Osteocyte (in vitro differentiated cells): ENCODE measurements around the gene CHCHD10. TPM values are rescaled to one million over a fixed set of nuclear protein-coding genes. Genes with fewer than 3 reads are reported as not detected.
A peak's percentile ranks its signal among the peaks of the same experiment; 100 is the strongest.

Experiments
- DNase-seq: peaks from one replicate; pipeline ENCODE4 v3.0.0; 2021; ENCODE audit warnings: mixed read lengths; ENCODE audit not compliant: unreplicated experiment; ENCODE audit errors: extremely low spot score
- H3K27ac Mint-ChIP-seq: one replicate; pipeline ENCODE4 v1.8.0; 2021; ENCODE audit warnings: mild to moderate bottlenecking, mixed read lengths; ENCODE audit not compliant: unreplicated experiment
- H3K27me3 Mint-ChIP-seq: one replicate; pipeline ENCODE4 v1.8.0; 2021; ENCODE audit warnings: mixed read lengths; ENCODE audit not compliant: unreplicated experiment
- H3K36me3 Mint-ChIP-seq: one replicate; pipeline ENCODE4 v1.8.0; 2021; ENCODE audit warnings: mixed read lengths; ENCODE audit not compliant: unreplicated experiment
- H3K4me1 Mint-ChIP-seq: one replicate; pipeline ENCODE4 v1.8.0; 2021; ENCODE audit warnings: mixed read lengths; ENCODE audit not compliant: unreplicated experiment
- H3K4me3 Mint-ChIP-seq: one replicate; pipeline ENCODE4 v1.8.0; 2021; ENCODE audit warnings: mild to moderate bottlenecking, moderate library complexity, mixed read lengths; ENCODE audit not compliant: unreplicated experiment
- H3K9me3 Mint-ChIP-seq: one replicate; pipeline ENCODE4 v1.8.0; 2021; ENCODE audit warnings: mixed read lengths; ENCODE audit not compliant: unreplicated experiment
- total RNA-seq: library from RNA; stranded (reverse); gene quantifications from 2 replicates; pipeline ENCODE4 v1.2.1, GENCODE V29; 2021
- TF ChIP-seq, protein P1 (sequence below): fragments of 200-600 bp; sonication (generic); IDR thresholded peaks from 2 replicates; pipeline ENCODE4 v1.5.0; 2021; ENCODE audit warnings: antibody characterized with exemption, mild to moderate bottlenecking, moderate library complexity

CHCHD10 gene
- total RNA-seq, 1 donor from 2014 or later, result 34.0 TPM

DNA sequence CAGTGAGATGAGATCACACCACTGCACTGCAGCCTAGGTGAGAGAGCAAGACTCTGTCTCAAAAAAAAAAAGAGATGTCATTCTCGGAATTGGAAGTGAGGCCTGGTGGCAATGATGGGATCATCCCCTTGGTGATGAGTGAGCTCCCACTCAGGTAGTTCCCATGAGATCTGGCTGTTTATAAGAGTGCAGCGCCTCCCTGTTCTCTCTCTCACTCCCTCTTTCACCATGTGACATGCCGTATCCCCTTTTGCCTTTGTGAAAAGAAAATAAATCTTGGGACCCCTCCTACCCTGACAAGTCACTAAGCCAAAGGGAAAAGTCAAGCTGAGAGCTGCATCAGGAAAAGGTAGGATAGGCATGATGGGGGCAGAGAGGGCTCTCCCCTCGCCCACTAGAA is 45.6 kb downstream of the CHCHD10 start:
- H3K27me3 Mint-ChIP-seq, result peaks cover 7% of the 10 kb centered on the region
- no peaks in the 10 kb centered on the region for H3K9me3 Mint-ChIP-seq
- no peak for DNase-seq
- TF ChIP-seq, protein P1, sequence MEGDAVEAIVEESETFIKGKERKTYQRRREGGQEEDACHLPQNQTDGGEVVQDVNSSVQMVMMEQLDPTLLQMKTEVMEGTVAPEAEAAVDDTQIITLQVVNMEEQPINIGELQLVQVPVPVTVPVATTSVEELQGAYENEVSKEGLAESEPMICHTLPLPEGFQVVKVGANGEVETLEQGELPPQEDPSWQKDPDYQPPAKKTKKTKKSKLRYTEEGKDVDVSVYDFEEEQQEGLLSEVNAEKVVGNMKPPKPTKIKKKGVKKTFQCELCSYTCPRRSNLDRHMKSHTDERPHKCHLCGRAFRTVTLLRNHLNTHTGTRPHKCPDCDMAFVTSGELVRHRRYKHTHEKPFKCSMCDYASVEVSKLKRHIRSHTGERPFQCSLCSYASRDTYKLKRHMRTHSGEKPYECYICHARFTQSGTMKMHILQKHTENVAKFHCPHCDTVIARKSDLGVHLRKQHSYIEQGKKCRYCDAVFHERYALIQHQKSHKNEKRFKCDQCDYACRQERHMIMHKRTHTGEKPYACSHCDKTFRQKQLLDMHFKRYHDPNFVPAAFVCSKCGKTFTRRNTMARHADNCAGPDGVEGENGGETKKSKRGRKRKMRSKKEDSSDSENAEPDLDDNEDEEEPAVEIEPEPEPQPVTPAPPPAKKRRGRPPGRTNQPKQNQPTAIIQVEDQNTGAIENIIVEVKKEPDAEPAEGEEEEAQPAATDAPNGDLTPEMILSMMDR, result no peak
- H3K27ac Mint-ChIP-seq, result no peak overlapping the region
- H3K4me1 Mint-ChIP-seq, result peaks cover 2% of the 10 kb centered on the region
- H3K36me3 Mint-ChIP-seq, result no peaks in the 10 kb centered on the region
- no peak overlapping the region for H3K4me3 Mint-ChIP-seq

DNA sequence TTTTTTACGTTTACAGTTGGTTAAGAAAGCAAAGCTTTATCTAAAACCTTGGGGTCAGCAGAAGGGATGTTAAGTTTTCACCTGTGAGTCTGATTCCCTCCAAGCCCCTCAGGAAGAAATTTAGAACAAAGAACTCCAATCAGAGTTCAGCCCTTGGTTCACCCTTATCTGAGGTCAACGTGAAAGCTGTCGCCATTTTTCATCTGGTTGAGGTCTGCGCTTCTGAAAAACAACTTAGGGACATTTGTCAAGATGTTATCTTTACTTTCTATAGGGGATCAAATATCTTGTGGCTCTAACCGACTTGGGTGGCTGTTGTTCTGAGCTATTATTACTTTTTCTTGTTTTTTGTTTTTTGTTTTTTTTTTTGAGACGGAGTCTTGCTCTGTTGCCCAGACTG is 46.9 kb downstream of the CHCHD10 start:
- DNase-seq, result no peak
- no peak overlapping the region for H3K27ac Mint-ChIP-seq
- TF ChIP-seq, protein P1, result no peak
- peaks cover 5% of the 10 kb centered on the region for H3K4me1 Mint-ChIP-seq
- H3K27me3 Mint-ChIP-seq, result no peaks in the 10 kb centered on the region
- H3K9me3 Mint-ChIP-seq, result no peaks in the 10 kb centered on the region
- H3K4me3 Mint-ChIP-seq, result no peak overlapping the region
- no peaks in the 10 kb centered on the region for H3K36me3 Mint-ChIP-seq

DNA sequence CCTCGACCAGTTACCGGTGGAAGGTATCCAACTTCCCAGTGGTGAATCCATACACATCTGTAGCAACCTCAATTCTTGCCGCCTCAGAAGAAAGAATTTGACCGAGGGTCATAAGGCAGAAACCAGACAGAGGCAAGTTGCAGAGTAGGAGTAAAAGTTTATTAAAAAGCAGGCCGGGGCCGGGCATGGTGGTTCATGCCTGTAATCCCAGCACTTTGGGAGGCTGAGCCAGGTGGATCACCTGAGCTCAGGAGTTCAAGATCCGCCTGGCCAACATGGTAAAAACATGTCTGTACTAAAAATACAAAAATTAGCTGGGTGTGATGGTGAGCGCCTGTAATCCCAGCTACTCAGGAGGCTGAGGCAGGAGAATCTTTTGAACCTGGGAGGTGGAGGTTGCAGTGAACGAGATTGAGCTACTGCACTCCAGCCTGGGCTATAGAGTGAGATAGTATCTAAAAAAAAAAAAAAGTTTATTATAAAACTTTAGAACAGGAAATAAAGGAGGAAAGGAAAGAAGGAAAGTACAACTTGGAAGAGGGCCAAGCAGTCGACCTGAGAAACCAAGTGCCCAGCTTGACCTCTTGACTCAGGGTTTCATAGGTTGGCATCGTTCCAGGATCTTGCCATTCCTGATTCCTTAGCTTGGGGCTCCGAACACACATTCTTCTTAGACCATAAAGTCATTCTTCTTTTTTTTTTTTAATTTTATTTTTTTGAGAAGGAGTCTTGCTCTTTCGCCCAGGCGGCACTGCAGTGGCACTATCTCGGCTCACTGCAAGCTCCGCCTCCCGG is 49.2 kb downstream of the CHCHD10 start:
- H3K36me3 Mint-ChIP-seq, result peaks cover 7% of the 10 kb centered on the region

DNA sequence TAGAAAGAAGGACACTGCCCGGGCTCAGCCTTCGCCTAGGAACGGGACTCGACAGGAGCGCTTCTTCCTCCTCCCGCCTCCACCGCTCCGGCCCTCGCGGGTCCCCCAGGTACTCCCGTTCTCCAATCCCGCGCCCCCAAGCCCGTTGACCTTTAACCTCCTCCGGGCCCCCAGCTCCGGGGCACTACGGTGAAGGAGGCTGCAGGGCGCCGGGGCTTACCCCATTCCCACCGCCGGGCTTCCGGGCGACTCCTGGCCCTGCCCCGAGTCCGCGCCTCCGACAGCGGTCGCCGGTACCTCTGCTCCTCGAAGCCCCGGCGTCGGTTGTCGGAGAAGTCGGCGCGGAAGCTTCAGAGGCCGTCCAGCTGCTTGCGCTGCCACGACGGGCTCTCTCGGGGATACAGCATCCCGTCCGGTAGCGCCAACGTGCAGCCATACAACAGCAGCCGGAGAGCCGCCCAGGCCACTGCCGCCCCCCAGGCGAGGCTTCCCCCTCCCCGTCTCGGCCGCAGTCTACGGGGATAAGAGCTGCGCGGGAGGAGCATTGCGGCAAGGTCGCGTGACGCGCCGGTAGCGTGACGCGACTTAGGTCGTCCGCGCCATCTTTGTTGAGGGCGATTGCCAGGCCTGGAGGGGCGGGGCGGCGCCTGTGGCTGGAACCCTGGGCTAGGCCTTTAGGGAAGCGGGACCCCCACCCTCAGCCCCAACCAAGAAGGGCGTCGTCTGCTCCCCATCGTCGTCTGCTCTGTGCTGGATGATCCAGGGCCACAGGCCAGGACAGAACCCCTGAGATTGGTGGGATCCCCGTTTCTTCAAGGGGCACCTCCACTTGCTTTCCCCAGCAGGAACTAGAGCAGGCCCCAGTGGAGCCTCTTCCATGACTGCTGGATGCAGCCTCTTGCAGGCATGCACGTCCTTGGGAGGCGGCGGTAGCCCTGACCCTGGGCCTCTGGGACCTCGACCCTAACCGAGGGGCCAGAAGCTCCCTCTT is 50.7 kb downstream of the CHCHD10 start:
- Mint-ChIP-seq H3K4me1 (peaks cover 10% of the 10 kb centered on the region), H3K9me3 (no peaks in the 10 kb centered on the region), H3K27ac (peak overlapping the region; percentile 83), H3K36me3 (peaks cover 10% of the 10 kb centered on the region), H3K27me3 (no peaks in the 10 kb centered on the region), H3K4me3 (peak overlapping the region; percentile 74)
- TF ChIP-seq, protein P1, result no peak
- DNase-seq, result peak; percentile 94

More for the DNA sequence above, 49.2 kb downstream of the CHCHD10 start:
- H3K27ac Mint-ChIP-seq, result no peak overlapping the region
- DNase-seq, result no peak
- peak overlapping the region; percentile 27 for H3K4me3 Mint-ChIP-seq
- TF ChIP-seq, protein P1, result no peak
- no peaks in the 10 kb centered on the region for H3K27me3 Mint-ChIP-seq
- no peaks in the 10 kb centered on the region for H3K9me3 Mint-ChIP-seq
- peaks cover 10% of the 10 kb centered on the region for H3K4me1 Mint-ChIP-seq

Other genes with a start within 250 kb of the CHCHD10 start
- gene IGLL1, start 187.7 kb downstream of the CHCHD10 start, total RNA-seq, result not detected in 2 replicates
- gene DRICH1, start 135.7 kb downstream of the CHCHD10 start, total RNA-seq, result 0.43 TPM in 1 of 2 replicates, not detected in the other
- gene RGL4, start 77.0 kb downstream of the CHCHD10 start, total RNA-seq, result not detected in 2 replicates
- gene ZNF70, start 16.9 kb downstream of the CHCHD10 start, total RNA-seq, result 12.5 TPM in 2 replicates
- gene VPREB3, start 13.5 kb downstream of the CHCHD10 start, total RNA-seq, result not detected in 2 replicates
- not detected in 2 replicates for gene C22orf15, start 5.0 kb downstream of the CHCHD10 start, total RNA-seq
- gene MMP11, start 4.9 kb upstream of the CHCHD10 start, total RNA-seq, result 72.5 and 76.5 TPM in 2 replicates
- gene SMARCB1, start 19.0 kb upstream of the CHCHD10 start, total RNA-seq, result 126 and 127 TPM in 2 replicates
- 0.52 and 0.56 TPM in 2 replicates for gene DERL3, start 71.0 kb upstream of the CHCHD10 start, total RNA-seq
- 19.0 and 22.6 TPM in 2 replicates for gene SLC2A11, start 89.9 kb upstream of the CHCHD10 start, total RNA-seq
- gene MIF, start 126.4 kb upstream of the CHCHD10 start, total RNA-seq, result 354 and 363 TPM in 2 replicates
- not detected in 2 replicates for gene GSTT2B, start 193.2 kb upstream of the CHCHD10 start, total RNA-seq
- not detected in 2 replicates for gene DDTL, start 198.9 kb upstream of the CHCHD10 start, total RNA-seq
- 108 and 113 TPM in 2 replicates for gene DDT, start 206.5 kb upstream of the CHCHD10 start, total RNA-seq
- not detected in 2 replicates for gene GSTT2, start 212.2 kb upstream of the CHCHD10 start, total RNA-seq
- not detected in 2 replicates for gene GSTT4, start 237.5 kb upstream of the CHCHD10 start, total RNA-seq
- 53.4 and 55.6 TPM in 2 replicates for gene CABIN1, start 243.3 kb upstream of the CHCHD10 start, total RNA-seq